Breast epithelium (tissue), 4 donors: ENCODE data around the gene SAMD7. TPM values are rescaled to one million over a fixed set of nuclear protein-coding genes. Genes with fewer than 3 reads are reported as not detected.

Experiments
- DNase-seq, 2 donors: peaks; one replicate each; pipeline ENCODE4 v3.0.0-alpha.2; 2019; ENCODE audit warnings: low spot score in 2 of 2
- H3K27ac ChIP-seq, 2 donors: fragments of 200-600 bp; sonication (generic) in 1 of 2; one replicate each; pipeline ENCODE4 v1.5.1; 2016 to 2019; ENCODE audit warnings: mild to moderate bottlenecking in 1 of 2
- H3K27me3 ChIP-seq, 2 donors: fragments of 200-600 bp; sonication (generic) in 1 of 2; one replicate each; pipeline versions ENCODE4 v1.5.1 to v1.6.0; 2017 to 2019; ENCODE audit warnings: control low read depth in 1 of 2, mild to moderate bottlenecking in 1 of 2
- H3K36me3 ChIP-seq: fragments of 200-600 bp; one replicate; pipeline ENCODE4 v1.5.1; 2019
- H3K4me1 ChIP-seq, 2 donors: fragments of 200-600 bp; sonication (generic); one replicate each; pipeline ENCODE4 v1.5.1; 2016 to 2019; ENCODE audit warnings: control low read depth in 1 of 2
- H3K4me3 ChIP-seq, 3 donors: fragments of 200-600 bp; sonication (generic); 1 replicate in 2 of 3; 2 replicates in 1 of 3; pipeline ENCODE4 v1.5.1; 2016 to 2019; ENCODE audit warnings: mild to moderate bottlenecking in 3 of 3, moderate library complexity in 2 of 3
- H3K9me3 ChIP-seq, 2 donors: fragments of 200-600 bp; sonication (generic) in 1 of 2; one replicate each; pipeline ENCODE4 v1.5.1; 2016 to 2019; ENCODE audit warnings: control low read depth in 1 of 2
- CTCF ChIP-seq, 3 donors: fragments of 450-650 bp; IDR thresholded peaks; one replicate each; pipeline ENCODE4 v1.5.1; 2016 to 2017; ENCODE audit warnings: antibody characterized with exemption in 3 of 3, mild to moderate bottlenecking in 3 of 3, moderate library complexity in 3 of 3
- POLR2A ChIP-seq: fragments of 450-650 bp; IDR thresholded peaks from one replicate; pipeline ENCODE4 v1.6.1; 2016; ENCODE audit warnings: antibody characterized with exemption, mild to moderate bottlenecking, moderate library complexity
- POLR2AphosphoS5 ChIP-seq, 3 donors: sonication (generic); formaldehyde crosslinking; IDR thresholded peaks; one replicate each; pipeline ENCODE4 v1.6.1; 2017; ENCODE audit warnings: antibody characterized with exemption in 3 of 3
- intact Hi-C: fragments of 100-400 bp; cut with DNase I; formaldehyde crosslinking; loops from one replicate; pipeline ENCODE4 v1.15.1; 2023; ENCODE audit warnings: low total_unique reads
- total RNA-seq, 3 donors: library from RNA; depleted of rRNA; stranded (reverse); fragments of >200 nt; gene quantifications; one replicate each; pipeline ENCODE4 v1.1.0, GENCODE V29; 2016

The SAMD7 gene
- total RNA-seq, 3 donors from 2014 or later = under 0.01 TPM; not detected in 2

- H3K9me3 ChIP-seq = no peaks in the 10 kb centered on the region
- no peak for DNase-seq
- no peaks in the 10 kb centered on the region for H3K27me3 ChIP-seq
- no peak overlapping the region for H3K27ac ChIP-seq
- H3K36me3 ChIP-seq = no peaks in the 10 kb centered on the region
- no peak for TF ChIP-seq POLR2A
- TF ChIP-seq POLR2AphosphoS5 (IDR thresholded peaks at IDR 0.05) = no peak
- no peak for TF ChIP-seq CTCF (IDR thresholded peaks at IDR 0.05)
- no peak overlapping the region for H3K4me3 ChIP-seq
- intact Hi-C loops = no loop called here
- H3K4me1 ChIP-seq = no peaks in the 10 kb centered on the region
Measured at GRCh38 chr3:169894110-169894509, 17.3 kb upstream of the SAMD7 start.

- Histone ChIP-seq H3K9me3 (no peaks in the 10 kb centered on the region), H3K4me3 (no peak overlapping the region), H3K4me1 (no peaks in the 10 kb centered on the region), H3K27me3 (no peaks in the 10 kb centered on the region), H3K27ac (no peak overlapping the region), H3K36me3 (no peaks in the 10 kb centered on the region)
- intact Hi-C loops = no loop called here
- DNase-seq = no peak
- TF ChIP-seq POLR2A = no peak
- no peak for TF ChIP-seq POLR2AphosphoS5 (IDR thresholded peaks at IDR 0.05)
- no peak for TF ChIP-seq CTCF (IDR thresholded peaks at IDR 0.05)
Measured at GRCh38 chr3:169895072-169895471, 16.3 kb upstream of the SAMD7 start.

GRCh38 chr3:169897284-169897683 is 14.1 kb upstream of the SAMD7 start:
- Histone ChIP-seq H3K27me3 (no peaks in the 10 kb centered on the region), H3K9me3 (peaks cover 15 to 19% of the 10 kb centered on the region in 2 donors), H3K36me3 (no peaks in the 10 kb centered on the region), H3K27ac (no peak overlapping the region), H3K4me1 (no peaks in the 10 kb centered on the region), H3K4me3 (no peak overlapping the region)
- no peak for TF ChIP-seq POLR2AphosphoS5 (IDR thresholded peaks at IDR 0.05)
- TF ChIP-seq CTCF (IDR thresholded peaks at IDR 0.05) = no peak
- TF ChIP-seq POLR2A = no peak
- intact Hi-C loops = no loop called here
- no peak for DNase-seq

GRCh38 chr3:169901453-169901852 is 9.9 kb upstream of the SAMD7 start:
- no peaks in the 10 kb centered on the region for H3K36me3 ChIP-seq
- no peak overlapping the region for H3K27ac ChIP-seq
- no peaks in the 10 kb centered on the region for H3K27me3 ChIP-seq
- H3K4me1 ChIP-seq = no peaks in the 10 kb centered on the region
- no peak for DNase-seq
- intact Hi-C loops = no loop called here
- H3K9me3 ChIP-seq = peaks cover 15 to 23% of the 10 kb centered on the region in 2 donors
- no peak overlapping the region for H3K4me3 ChIP-seq
- TF ChIP-seq CTCF (IDR thresholded peaks at IDR 0.05) = no peak
- no peak for TF ChIP-seq POLR2AphosphoS5 (IDR thresholded peaks at IDR 0.05)
- TF ChIP-seq POLR2A = no peak

GRCh38 chr3:169905404-169905803 is 6.0 kb upstream of the SAMD7 start:
- Histone ChIP-seq H3K9me3 (peaks cover 15 to 22% of the 10 kb centered on the region in 2 donors), H3K27me3 (no peaks in the 10 kb centered on the region), H3K36me3 (no peaks in the 10 kb centered on the region), H3K4me1 (no peaks in the 10 kb centered on the region), H3K4me3 (no peak overlapping the region), H3K27ac (no peak overlapping the region)
- TF ChIP-seq POLR2A (no peak), CTCF (IDR thresholded peaks at IDR 0.05) (no peak), POLR2AphosphoS5 (IDR thresholded peaks at IDR 0.05) (no peak)
- DNase-seq = no peak
- intact Hi-C loops = no loop called here
